Breast epithelium (tissue), 4 donors: ENCODE results near the gene BACH2. TPM values are rescaled to one million over a fixed set of nuclear protein-coding genes. Genes with fewer than 3 reads are reported as not detected.

Source experiments
- DNase-seq, 2 donors: peaks; one replicate each; pipeline ENCODE4 v3.0.0-alpha.2; 2019; ENCODE audit warnings: low spot score in 2 of 2
- H3K27ac ChIP-seq, 2 donors: fragments of 200-600 bp; sonication (generic) in 1 of 2; one replicate each; pipeline ENCODE4 v1.5.1; 2016 to 2019; ENCODE audit warnings: mild to moderate bottlenecking in 1 of 2
- H3K27me3 ChIP-seq, 2 donors: fragments of 200-600 bp; sonication (generic) in 1 of 2; one replicate each; pipeline versions ENCODE4 v1.5.1 to v1.6.0; 2017 to 2019; ENCODE audit warnings: control low read depth in 1 of 2, mild to moderate bottlenecking in 1 of 2
- H3K36me3 ChIP-seq: fragments of 200-600 bp; one replicate; pipeline ENCODE4 v1.5.1; 2019
- H3K4me1 ChIP-seq, 2 donors: fragments of 200-600 bp; sonication (generic); one replicate each; pipeline ENCODE4 v1.5.1; 2016 to 2019; ENCODE audit warnings: control low read depth in 1 of 2
- H3K4me3 ChIP-seq, 3 donors: fragments of 200-600 bp; sonication (generic); 1 replicate in 2 of 3; 2 replicates in 1 of 3; pipeline ENCODE4 v1.5.1; 2016 to 2019; ENCODE audit warnings: mild to moderate bottlenecking in 3 of 3, moderate library complexity in 2 of 3
- H3K9me3 ChIP-seq, 2 donors: fragments of 200-600 bp; sonication (generic) in 1 of 2; one replicate each; pipeline ENCODE4 v1.5.1; 2016 to 2019; ENCODE audit warnings: control low read depth in 1 of 2
- POLR2A ChIP-seq: fragments of 450-650 bp; IDR thresholded peaks from one replicate; pipeline ENCODE4 v1.6.1; 2016; ENCODE audit warnings: antibody characterized with exemption, mild to moderate bottlenecking, moderate library complexity
- POLR2AphosphoS5 ChIP-seq, 3 donors: sonication (generic); formaldehyde crosslinking; IDR thresholded peaks; one replicate each; pipeline ENCODE4 v1.6.1; 2017; ENCODE audit warnings: antibody characterized with exemption in 3 of 3
- intact Hi-C: fragments of 100-400 bp; cut with DNase I; formaldehyde crosslinking; loops from one replicate; pipeline ENCODE4 v1.15.1; 2023; ENCODE audit warnings: low total_unique reads
- total RNA-seq, 3 donors: library from RNA; depleted of rRNA; stranded (reverse); fragments of >200 nt; gene quantifications; one replicate each; pipeline ENCODE4 v1.1.0, GENCODE V29; 2016
- TF ChIP-seq, protein P1 (sequence below), 3 donors: fragments of 450-650 bp; IDR thresholded peaks; one replicate each; pipeline ENCODE4 v1.5.1; 2016 to 2017; ENCODE audit warnings: antibody characterized with exemption in 3 of 3, mild to moderate bottlenecking in 3 of 3, moderate library complexity in 3 of 3

The BACH2 gene
- total RNA-seq, 3 donors from 2014 or later = 6.2 to 13.8 (median 7.0) TPM

- Histone ChIP-seq H3K36me3 (no peaks in the 10 kb centered on the region), H3K4me1 (no peaks in the 10 kb centered on the region), H3K27ac (no peak overlapping the region), H3K4me3 (no peak overlapping the region), H3K9me3 (no peaks in the 10 kb centered on the region), H3K27me3 (no peaks in the 10 kb centered on the region)
- TF ChIP-seq POLR2A = no peak
- no peak for TF ChIP-seq POLR2AphosphoS5 (IDR thresholded peaks at IDR 0.05)
- TF ChIP-seq, protein P1, sequence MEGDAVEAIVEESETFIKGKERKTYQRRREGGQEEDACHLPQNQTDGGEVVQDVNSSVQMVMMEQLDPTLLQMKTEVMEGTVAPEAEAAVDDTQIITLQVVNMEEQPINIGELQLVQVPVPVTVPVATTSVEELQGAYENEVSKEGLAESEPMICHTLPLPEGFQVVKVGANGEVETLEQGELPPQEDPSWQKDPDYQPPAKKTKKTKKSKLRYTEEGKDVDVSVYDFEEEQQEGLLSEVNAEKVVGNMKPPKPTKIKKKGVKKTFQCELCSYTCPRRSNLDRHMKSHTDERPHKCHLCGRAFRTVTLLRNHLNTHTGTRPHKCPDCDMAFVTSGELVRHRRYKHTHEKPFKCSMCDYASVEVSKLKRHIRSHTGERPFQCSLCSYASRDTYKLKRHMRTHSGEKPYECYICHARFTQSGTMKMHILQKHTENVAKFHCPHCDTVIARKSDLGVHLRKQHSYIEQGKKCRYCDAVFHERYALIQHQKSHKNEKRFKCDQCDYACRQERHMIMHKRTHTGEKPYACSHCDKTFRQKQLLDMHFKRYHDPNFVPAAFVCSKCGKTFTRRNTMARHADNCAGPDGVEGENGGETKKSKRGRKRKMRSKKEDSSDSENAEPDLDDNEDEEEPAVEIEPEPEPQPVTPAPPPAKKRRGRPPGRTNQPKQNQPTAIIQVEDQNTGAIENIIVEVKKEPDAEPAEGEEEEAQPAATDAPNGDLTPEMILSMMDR (IDR thresholded peaks at IDR 0.05) = no peak
- intact Hi-C loops = no loop called here
- DNase-seq = no peak
Measured at GRCh38 chr6:90101403-90101802, 195.2 kb downstream of the BACH2 start.

GRCh38 chr6:90100059-90100665 lies 196.5 kb downstream of the BACH2 start:
- Histone ChIP-seq H3K4me1 (no peaks in the 10 kb centered on the region), H3K36me3 (no peaks in the 10 kb centered on the region), H3K27me3 (no peaks in the 10 kb centered on the region), H3K27ac (peak overlapping the region; percentile 11 to 88), H3K4me3 (no peak overlapping the region), H3K9me3 (no peaks in the 10 kb centered on the region)
- intact Hi-C loops = no loop called here
- TF ChIP-seq, protein P1 (IDR thresholded peaks at IDR 0.05) = no peak
- TF ChIP-seq POLR2A (no peak), POLR2AphosphoS5 (IDR thresholded peaks at IDR 0.05) (no peak)
- no peak for DNase-seq

GRCh38 chr6:90098627-90099026 lies 198.0 kb downstream of the BACH2 start:
- Histone ChIP-seq H3K4me1 (no peaks in the 10 kb centered on the region), H3K36me3 (no peaks in the 10 kb centered on the region), H3K9me3 (no peaks in the 10 kb centered on the region), H3K27me3 (no peaks in the 10 kb centered on the region), H3K27ac (peak overlapping the region; percentile 88), H3K4me3 (no peak overlapping the region)
- no peak for DNase-seq
- no peak for TF ChIP-seq POLR2A
- TF ChIP-seq, protein P1 (IDR thresholded peaks at IDR 0.05) = no peak
- no peak for TF ChIP-seq POLR2AphosphoS5 (IDR thresholded peaks at IDR 0.05)
- intact Hi-C loops = no loop called here

- Histone ChIP-seq H3K36me3 (no peaks in the 10 kb centered on the region), H3K9me3 (no peaks in the 10 kb centered on the region), H3K27me3 (no peaks in the 10 kb centered on the region), H3K4me1 (no peaks in the 10 kb centered on the region), H3K27ac (peak overlapping the region; percentile 88), H3K4me3 (no peak overlapping the region)
- no peak for TF ChIP-seq POLR2A
- TF ChIP-seq, protein P1 (IDR thresholded peaks at IDR 0.05) = peak in 2 of 3 donors; percentile 16 to 28
- peak; percentile 56 to 93 for DNase-seq
- intact Hi-C loops = no loop called here
Measured at GRCh38 chr6:90098001-90098531, 198.6 kb downstream of the BACH2 start.

DNA sequence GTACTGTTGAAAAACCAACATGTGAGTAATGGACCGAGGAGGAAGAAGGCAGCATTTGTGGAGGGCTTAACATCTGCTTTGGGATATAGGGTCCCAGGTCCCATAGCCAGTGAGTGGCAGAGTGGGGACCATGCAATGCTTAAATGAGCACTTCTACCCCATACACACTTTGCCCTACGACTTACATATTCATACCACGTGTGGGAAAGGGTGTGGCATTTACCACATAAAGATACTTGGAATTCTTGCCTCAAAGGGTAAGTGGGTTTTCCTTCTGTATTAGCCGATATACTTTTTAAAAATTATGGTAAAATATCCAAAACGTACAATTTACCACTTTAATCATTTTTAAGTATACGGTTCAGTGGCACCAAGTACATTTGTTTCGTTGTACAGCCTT lies 199.3 kb downstream of the BACH2 start:
- TF ChIP-seq, protein P1 (IDR thresholded peaks at IDR 0.05) = no peak
- TF ChIP-seq POLR2A (no peak), POLR2AphosphoS5 (IDR thresholded peaks at IDR 0.05) (no peak)
- no peak for DNase-seq
- Histone ChIP-seq H3K36me3 (no peaks in the 10 kb centered on the region), H3K4me3 (no peak overlapping the region), H3K4me1 (no peaks in the 10 kb centered on the region), H3K27ac (peak overlapping the region; percentile 73 to 80), H3K9me3 (no peaks in the 10 kb centered on the region), H3K27me3 (no peaks in the 10 kb centered on the region)
- intact Hi-C loops = no loop called here
